WTC11 (cell line): ENCODE results near the gene TFF3. TPM values are rescaled to one million over a fixed set of nuclear protein-coding genes. Genes with fewer than 3 reads are reported as not detected.

Experiments used
- ATAC-seq: fragments of 200-7000 bp; cut with Tn5 transposase; 2 replicates; pipeline ENCODE4 v1.10.0; 2021; ENCODE audit warnings: mild to moderate bottlenecking, moderate library complexity
- CTCF ChIA-PET: fragments of 300-600 bp; sonication (Branson Sonifier 250); formaldehyde crosslinking; loops from one replicate; lab custom pipeline; 2021; ENCODE audit warnings: antibody characterized with exemption; lab: Charles Lee
- POLR2A ChIA-PET: fragments of 350-600 bp; sonication (Branson Sonifier 250); formaldehyde crosslinking; loops from one replicate; lab custom pipeline; 2021; ENCODE audit warnings: antibody characterized with exemption; lab: Charles Lee
- DNase-seq: peaks from one replicate; pipeline ENCODE4 v3.0.0; 2021; ENCODE audit warnings: low spot score
- H3K27ac Mint-ChIP-seq: 2 replicates; pipeline ENCODE4 v1.8.0; 2021; ENCODE audit warnings: mixed read lengths
- H3K27me3 Mint-ChIP-seq: 2 replicates; pipeline ENCODE4 v1.8.0; 2021; ENCODE audit warnings: low read depth, mild to moderate bottlenecking, moderate library complexity, mixed read lengths
- H3K36me3 Mint-ChIP-seq: 2 replicates; pipeline ENCODE4 v1.8.0; 2021; ENCODE audit warnings: mixed read lengths
- H3K4me1 Mint-ChIP-seq: 2 replicates; pipeline ENCODE4 v1.8.0; 2022; ENCODE audit warnings: mixed read lengths
- H3K4me3 Mint-ChIP-seq: 2 replicates; pipeline ENCODE4 v1.8.0; 2021; ENCODE audit warnings: mild to moderate bottlenecking, moderate library complexity, mixed read lengths
- H3K9me3 Mint-ChIP-seq: 2 replicates; pipeline ENCODE4 v1.8.0; 2021; ENCODE audit warnings: mixed read lengths
- ETV6 ChIP-seq: sonication (generic); formaldehyde crosslinking; IDR thresholded peaks from 2 replicates; pipeline ENCODE4 v1.8.1; 2022; ENCODE audit warnings: mild to moderate bottlenecking, missing genetic modification reagents
- GABPB1 ChIP-seq: sonication (generic); formaldehyde crosslinking; IDR thresholded peaks from 2 replicates; pipeline ENCODE4 v1.8.1; 2023; ENCODE audit warnings: mild to moderate bottlenecking, missing genetic modification reagents
- GTF2I ChIP-seq: fragments of 250-450 bp; sonication (Bioruptor Pico); conservative IDR thresholded peaks from 2 replicates; pipeline ENCODE4 v1.4.0; 2021; ENCODE audit warnings: mild to moderate bottlenecking
- KAT7 ChIP-seq: sonication (generic); formaldehyde crosslinking; IDR thresholded peaks from 2 replicates; pipeline ENCODE4 v1.8.1; 2023; ENCODE audit warnings: missing genetic modification reagents, mild to moderate bottlenecking, borderline replicate concordance
- NFATC4 ChIP-seq: fragments of 250-450 bp; sonication (Bioruptor Pico); IDR thresholded peaks from 2 replicates; pipeline ENCODE4 v1.9.0; 2021; ENCODE audit warnings: mild to moderate bottlenecking
- NR2C2 ChIP-seq: sonication (generic); formaldehyde crosslinking; IDR thresholded peaks from 2 replicates; pipeline ENCODE4 v1.8.0; 2022; ENCODE audit warnings: mild to moderate bottlenecking, missing genetic modification reagents
- OVOL2 ChIP-seq: fragments of 250-450 bp; sonication (Bioruptor Pico); IDR thresholded peaks from 2 replicates; pipeline ENCODE4 v1.9.0; 2021; ENCODE audit warnings: mild to moderate bottlenecking, borderline replicate concordance
- TP53 ChIP-seq: sonication (generic); formaldehyde crosslinking; IDR thresholded peaks from 2 replicates; pipeline ENCODE4 v1.8.1; 2023; ENCODE audit warnings: mild to moderate bottlenecking, missing genetic modification reagents
- total RNA-seq: library from RNA; stranded (reverse); gene quantifications from 3 replicates; pipeline ENCODE4 v1.2.3, GENCODE V29; 2021
- TF ChIP-seq, protein P1 (sequence below): sonication (generic); formaldehyde crosslinking; IDR thresholded peaks from 2 replicates; pipeline ENCODE4 v1.8.1; 2022; ENCODE audit warnings: low read depth, mild to moderate bottlenecking, moderate library complexity, missing genetic modification reagents, borderline replicate concordance
- TF ChIP-seq, protein P2 (sequence below): fragments of 250-450 bp; sonication (Bioruptor Pico); IDR thresholded peaks from 2 replicates; pipeline ENCODE4 v1.8.0; 2021; ENCODE audit warnings: mild to moderate bottlenecking
- TF ChIP-seq, protein P3 (sequence below): sonication (generic); formaldehyde crosslinking; IDR thresholded peaks from 2 replicates; pipeline ENCODE4 v1.8.0; 2022; ENCODE audit warnings: mild to moderate bottlenecking, missing genetic modification reagents
- TF ChIP-seq, protein P4 (sequence below): fragments of 200-600 bp; IDR thresholded peaks from 2 replicates; pipeline ENCODE4 v1.8.0; 2022; ENCODE audit warnings: antibody characterized with exemption
- TF ChIP-seq, protein P5 (sequence below): sonication (generic); formaldehyde crosslinking; IDR thresholded peaks from 2 replicates; pipeline ENCODE4 v1.8.0; 2022; ENCODE audit warnings: mild to moderate bottlenecking, missing genetic modification reagents
- TF ChIP-seq, protein P6 (sequence below): sonication (generic); formaldehyde crosslinking; IDR thresholded peaks from 2 replicates; pipeline ENCODE4 v1.8.1; 2022; ENCODE audit warnings: mild to moderate bottlenecking, missing genetic modification reagents, moderate library complexity, borderline replicate concordance
- TF ChIP-seq, protein P7 (sequence below): sonication (generic); formaldehyde crosslinking; conservative IDR thresholded peaks from 2 replicates; pipeline ENCODE4 v1.8.1; 2023; ENCODE audit warnings: mild to moderate bottlenecking, low read depth, missing genetic modification reagents, moderate library complexity
- TF ChIP-seq, protein P8 (sequence below): sonication (generic); formaldehyde crosslinking; IDR thresholded peaks from 2 replicates; pipeline ENCODE4 v1.8.0; 2022; ENCODE audit warnings: missing genetic modification reagents

The TFF3 gene
- total RNA-seq, 1 experiment from 2014 or later, result 4.2 TPM

DNA sequence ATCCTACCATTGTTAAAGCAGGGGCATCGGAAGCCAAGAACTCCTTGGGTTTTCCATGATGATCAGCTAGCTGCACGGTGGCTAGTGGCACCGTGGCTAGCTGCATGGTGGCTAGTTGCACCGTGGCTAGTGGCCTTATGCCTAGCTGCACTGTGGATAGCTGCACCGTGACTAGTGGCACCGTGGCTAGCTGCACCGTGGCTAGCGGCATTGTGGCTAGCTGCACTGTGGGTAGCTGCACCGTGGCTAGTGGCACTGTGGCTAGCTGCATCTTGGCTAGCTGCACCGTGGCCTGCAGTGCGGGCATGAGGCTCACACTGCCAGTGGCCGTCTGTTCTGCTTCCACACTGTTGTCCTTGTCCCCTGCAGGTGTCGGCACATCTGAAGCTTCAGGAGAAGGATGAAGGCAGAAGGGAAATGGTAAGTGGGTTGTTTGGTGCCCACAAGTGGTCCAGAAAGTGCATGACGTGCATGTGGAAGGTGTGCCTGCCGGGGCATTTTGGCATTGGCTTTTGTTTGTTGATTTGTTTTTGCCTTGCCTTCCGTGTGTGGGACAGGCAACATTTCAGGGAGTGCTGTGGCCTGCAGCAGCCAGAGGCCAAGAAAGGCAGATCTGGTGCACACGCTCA, 38.6 kb downstream of the TFF3 start:
- Mint-ChIP-seq H3K27me3 (no peaks in the 10 kb centered on the region), H3K9me3 (no peaks in the 10 kb centered on the region), H3K4me1 (no peaks in the 10 kb centered on the region), H3K36me3 (no peaks in the 10 kb centered on the region), H3K27ac (no peak overlapping the region), H3K4me3 (no peak overlapping the region)
- ChIA-PET CTCF (interaction anchor here (1.0 to 1.3 kb wide), 3 partner anchors 9 to 34 kb away, joined by 3 to 6 read pairs (median 4); no protein-coding TSS in a partner anchor), POLR2A (no interaction called here)
- TF ChIP-seq NR2C2, result no peak
- DNase-seq (no peak), ATAC-seq (no peak)

DNA sequence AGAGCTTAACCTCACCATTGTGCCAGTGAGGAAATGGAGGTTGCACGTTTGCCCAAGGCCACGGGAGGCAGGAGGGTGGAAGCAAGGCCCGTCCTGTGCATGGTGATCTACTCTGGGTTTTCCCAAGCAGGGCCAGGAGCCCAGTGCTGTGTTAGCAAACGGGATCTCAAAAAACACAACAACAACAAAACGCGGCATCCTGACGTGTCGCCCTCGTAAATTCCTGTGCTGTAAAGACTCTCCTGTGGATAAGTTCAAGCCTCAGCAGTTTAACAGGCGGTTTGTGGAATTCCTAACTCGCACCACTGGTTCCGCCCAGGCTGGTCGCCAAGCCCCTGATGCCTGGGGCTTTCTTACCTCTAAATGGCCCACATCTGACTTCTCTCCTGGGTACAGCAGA, 39.1 kb downstream of the TFF3 start:
- POLR2A ChIA-PET, result no interaction called here
- CTCF ChIA-PET, result interaction anchor here (1.0 to 1.3 kb wide), 3 partner anchors 9 to 34 kb away, joined by 3 to 6 read pairs (median 4); no protein-coding TSS in a partner anchor
- no peak for ATAC-seq
- TF ChIP-seq, protein P1, sequence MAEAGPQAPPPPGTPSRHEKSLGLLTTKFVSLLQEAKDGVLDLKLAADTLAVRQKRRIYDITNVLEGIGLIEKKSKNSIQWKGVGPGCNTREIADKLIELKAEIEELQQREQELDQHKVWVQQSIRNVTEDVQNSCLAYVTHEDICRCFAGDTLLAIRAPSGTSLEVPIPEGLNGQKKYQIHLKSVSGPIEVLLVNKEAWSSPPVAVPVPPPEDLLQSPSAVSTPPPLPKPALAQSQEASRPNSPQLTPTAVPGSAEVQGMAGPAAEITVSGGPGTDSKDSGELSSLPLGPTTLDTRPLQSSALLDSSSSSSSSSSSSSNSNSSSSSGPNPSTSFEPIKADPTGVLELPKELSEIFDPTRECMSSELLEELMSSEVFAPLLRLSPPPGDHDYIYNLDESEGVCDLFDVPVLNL (CRISPR knock-in tag), result no peak
- no peak for TF ChIP-seq GABPB1
- TF ChIP-seq, protein P2, sequence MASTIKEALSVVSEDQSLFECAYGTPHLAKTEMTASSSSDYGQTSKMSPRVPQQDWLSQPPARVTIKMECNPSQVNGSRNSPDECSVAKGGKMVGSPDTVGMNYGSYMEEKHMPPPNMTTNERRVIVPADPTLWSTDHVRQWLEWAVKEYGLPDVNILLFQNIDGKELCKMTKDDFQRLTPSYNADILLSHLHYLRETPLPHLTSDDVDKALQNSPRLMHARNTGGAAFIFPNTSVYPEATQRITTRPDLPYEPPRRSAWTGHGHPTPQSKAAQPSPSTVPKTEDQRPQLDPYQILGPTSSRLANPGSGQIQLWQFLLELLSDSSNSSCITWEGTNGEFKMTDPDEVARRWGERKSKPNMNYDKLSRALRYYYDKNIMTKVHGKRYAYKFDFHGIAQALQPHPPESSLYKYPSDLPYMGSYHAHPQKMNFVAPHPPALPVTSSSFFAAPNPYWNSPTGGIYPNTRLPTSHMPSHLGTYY (CRISPR knock-in tag), result no peak
- TF ChIP-seq GTF2I (CRISPR knock-in tag), result no peak
- TF ChIP-seq, protein P3, sequence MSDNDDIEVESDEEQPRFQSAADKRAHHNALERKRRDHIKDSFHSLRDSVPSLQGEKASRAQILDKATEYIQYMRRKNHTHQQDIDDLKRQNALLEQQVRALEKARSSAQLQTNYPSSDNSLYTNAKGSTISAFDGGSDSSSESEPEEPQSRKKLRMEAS (CRISPR knock-in tag), result no peak
- no peak for TF ChIP-seq KAT7 (CRISPR knock-in tag)
- TF ChIP-seq TP53 (CRISPR knock-in tag), result no peak
- TF ChIP-seq, protein P4, sequence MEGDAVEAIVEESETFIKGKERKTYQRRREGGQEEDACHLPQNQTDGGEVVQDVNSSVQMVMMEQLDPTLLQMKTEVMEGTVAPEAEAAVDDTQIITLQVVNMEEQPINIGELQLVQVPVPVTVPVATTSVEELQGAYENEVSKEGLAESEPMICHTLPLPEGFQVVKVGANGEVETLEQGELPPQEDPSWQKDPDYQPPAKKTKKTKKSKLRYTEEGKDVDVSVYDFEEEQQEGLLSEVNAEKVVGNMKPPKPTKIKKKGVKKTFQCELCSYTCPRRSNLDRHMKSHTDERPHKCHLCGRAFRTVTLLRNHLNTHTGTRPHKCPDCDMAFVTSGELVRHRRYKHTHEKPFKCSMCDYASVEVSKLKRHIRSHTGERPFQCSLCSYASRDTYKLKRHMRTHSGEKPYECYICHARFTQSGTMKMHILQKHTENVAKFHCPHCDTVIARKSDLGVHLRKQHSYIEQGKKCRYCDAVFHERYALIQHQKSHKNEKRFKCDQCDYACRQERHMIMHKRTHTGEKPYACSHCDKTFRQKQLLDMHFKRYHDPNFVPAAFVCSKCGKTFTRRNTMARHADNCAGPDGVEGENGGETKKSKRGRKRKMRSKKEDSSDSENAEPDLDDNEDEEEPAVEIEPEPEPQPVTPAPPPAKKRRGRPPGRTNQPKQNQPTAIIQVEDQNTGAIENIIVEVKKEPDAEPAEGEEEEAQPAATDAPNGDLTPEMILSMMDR, result no peak
- no peak for TF ChIP-seq NFATC4 (CRISPR knock-in tag)
- TF ChIP-seq, protein P5, sequence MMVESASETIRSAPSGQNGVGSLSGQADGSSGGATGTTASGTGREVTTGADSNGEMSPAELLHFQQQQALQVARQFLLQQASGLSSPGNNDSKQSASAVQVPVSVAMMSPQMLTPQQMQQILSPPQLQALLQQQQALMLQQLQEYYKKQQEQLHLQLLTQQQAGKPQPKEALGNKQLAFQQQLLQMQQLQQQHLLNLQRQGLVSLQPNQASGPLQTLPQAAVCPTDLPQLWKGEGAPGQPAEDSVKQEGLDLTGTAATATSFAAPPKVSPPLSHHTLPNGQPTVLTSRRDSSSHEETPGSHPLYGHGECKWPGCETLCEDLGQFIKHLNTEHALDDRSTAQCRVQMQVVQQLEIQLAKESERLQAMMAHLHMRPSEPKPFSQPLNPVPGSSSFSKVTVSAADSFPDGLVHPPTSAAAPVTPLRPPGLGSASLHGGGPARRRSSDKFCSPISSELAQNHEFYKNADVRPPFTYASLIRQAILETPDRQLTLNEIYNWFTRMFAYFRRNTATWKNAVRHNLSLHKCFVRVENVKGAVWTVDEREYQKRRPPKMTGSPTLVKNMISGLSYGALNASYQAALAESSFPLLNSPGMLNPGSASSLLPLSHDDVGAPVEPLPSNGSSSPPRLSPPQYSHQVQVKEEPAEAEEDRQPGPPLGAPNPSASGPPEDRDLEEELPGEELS (CRISPR knock-in tag), result no peak
- TF ChIP-seq, protein P6, sequence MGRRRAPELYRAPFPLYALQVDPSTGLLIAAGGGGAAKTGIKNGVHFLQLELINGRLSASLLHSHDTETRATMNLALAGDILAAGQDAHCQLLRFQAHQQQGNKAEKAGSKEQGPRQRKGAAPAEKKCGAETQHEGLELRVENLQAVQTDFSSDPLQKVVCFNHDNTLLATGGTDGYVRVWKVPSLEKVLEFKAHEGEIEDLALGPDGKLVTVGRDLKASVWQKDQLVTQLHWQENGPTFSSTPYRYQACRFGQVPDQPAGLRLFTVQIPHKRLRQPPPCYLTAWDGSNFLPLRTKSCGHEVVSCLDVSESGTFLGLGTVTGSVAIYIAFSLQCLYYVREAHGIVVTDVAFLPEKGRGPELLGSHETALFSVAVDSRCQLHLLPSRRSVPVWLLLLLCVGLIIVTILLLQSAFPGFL (CRISPR knock-in tag), result no peak
- TF ChIP-seq, protein P7, sequence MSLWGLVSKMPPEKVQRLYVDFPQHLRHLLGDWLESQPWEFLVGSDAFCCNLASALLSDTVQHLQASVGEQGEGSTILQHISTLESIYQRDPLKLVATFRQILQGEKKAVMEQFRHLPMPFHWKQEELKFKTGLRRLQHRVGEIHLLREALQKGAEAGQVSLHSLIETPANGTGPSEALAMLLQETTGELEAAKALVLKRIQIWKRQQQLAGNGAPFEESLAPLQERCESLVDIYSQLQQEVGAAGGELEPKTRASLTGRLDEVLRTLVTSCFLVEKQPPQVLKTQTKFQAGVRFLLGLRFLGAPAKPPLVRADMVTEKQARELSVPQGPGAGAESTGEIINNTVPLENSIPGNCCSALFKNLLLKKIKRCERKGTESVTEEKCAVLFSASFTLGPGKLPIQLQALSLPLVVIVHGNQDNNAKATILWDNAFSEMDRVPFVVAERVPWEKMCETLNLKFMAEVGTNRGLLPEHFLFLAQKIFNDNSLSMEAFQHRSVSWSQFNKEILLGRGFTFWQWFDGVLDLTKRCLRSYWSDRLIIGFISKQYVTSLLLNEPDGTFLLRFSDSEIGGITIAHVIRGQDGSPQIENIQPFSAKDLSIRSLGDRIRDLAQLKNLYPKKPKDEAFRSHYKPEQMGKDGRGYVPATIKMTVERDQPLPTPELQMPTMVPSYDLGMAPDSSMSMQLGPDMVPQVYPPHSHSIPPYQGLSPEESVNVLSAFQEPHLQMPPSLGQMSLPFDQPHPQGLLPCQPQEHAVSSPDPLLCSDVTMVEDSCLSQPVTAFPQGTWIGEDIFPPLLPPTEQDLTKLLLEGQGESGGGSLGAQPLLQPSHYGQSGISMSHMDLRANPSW, result no peak
- TF ChIP-seq OVOL2 (CRISPR knock-in tag), result no peak
- no peak for TF ChIP-seq NR2C2
- TF ChIP-seq, protein P8, sequence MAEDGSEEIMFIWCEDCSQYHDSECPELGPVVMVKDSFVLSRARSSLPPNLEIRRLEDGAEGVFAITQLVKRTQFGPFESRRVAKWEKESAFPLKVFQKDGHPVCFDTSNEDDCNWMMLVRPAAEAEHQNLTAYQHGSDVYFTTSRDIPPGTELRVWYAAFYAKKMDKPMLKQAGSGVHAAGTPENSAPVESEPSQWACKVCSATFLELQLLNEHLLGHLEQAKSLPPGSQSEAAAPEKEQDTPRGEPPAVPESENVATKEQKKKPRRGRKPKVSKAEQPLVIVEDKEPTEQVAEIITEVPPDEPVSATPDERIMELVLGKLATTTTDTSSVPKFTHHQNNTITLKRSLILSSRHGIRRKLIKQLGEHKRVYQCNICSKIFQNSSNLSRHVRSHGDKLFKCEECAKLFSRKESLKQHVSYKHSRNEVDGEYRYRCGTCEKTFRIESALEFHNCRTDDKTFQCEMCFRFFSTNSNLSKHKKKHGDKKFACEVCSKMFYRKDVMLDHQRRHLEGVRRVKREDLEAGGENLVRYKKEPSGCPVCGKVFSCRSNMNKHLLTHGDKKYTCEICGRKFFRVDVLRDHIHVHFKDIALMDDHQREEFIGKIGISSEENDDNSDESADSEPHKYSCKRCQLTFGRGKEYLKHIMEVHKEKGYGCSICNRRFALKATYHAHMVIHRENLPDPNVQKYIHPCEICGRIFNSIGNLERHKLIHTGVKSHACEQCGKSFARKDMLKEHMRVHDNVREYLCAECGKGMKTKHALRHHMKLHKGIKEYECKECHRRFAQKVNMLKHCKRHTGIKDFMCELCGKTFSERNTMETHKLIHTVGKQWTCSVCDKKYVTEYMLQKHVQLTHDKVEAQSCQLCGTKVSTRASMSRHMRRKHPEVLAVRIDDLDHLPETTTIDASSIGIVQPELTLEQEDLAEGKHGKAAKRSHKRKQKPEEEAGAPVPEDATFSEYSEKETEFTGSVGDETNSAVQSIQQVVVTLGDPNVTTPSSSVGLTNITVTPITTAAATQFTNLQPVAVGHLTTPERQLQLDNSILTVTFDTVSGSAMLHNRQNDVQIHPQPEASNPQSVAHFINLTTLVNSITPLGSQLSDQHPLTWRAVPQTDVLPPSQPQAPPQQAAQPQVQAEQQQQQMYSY (CRISPR knock-in tag), result no peak
- TF ChIP-seq ETV6 (CRISPR knock-in tag), result no peak

More for the DNA sequence above, 39.1 kb downstream of the TFF3 start:
- DNase-seq, result no peak
- Mint-ChIP-seq H3K4me1 (no peaks in the 10 kb centered on the region), H3K27me3 (no peaks in the 10 kb centered on the region), H3K36me3 (no peaks in the 10 kb centered on the region), H3K27ac (no peak overlapping the region), H3K9me3 (no peaks in the 10 kb centered on the region), H3K4me3 (no peak overlapping the region)
